Peyer's patch (tissue), 4 donors: ENCODE results near the gene VAMP4.

Experiments used
- CTCF ChIP-seq, 6 experiments: fragments of 450-650 bp in 4 of 6; fragments of 200-600 bp in 2 of 6; sonication (generic) in 1 of 6; IDR thresholded peaks; one replicate each; pipeline ENCODE4 v1.5.1; 2017 to 2019; ENCODE audit warnings: antibody characterized with exemption in 6 of 6, mild to moderate bottlenecking in 3 of 6, moderate library complexity in 1 of 6
- POLR2A ChIP-seq, 2 donors: fragments of 450-650 bp; IDR thresholded peaks; one replicate each; pipeline ENCODE4 v1.5.1; 2017; ENCODE audit warnings: antibody characterized with exemption in 2 of 2, mild to moderate bottlenecking in 2 of 2, moderate library complexity in 2 of 2

DNA sequence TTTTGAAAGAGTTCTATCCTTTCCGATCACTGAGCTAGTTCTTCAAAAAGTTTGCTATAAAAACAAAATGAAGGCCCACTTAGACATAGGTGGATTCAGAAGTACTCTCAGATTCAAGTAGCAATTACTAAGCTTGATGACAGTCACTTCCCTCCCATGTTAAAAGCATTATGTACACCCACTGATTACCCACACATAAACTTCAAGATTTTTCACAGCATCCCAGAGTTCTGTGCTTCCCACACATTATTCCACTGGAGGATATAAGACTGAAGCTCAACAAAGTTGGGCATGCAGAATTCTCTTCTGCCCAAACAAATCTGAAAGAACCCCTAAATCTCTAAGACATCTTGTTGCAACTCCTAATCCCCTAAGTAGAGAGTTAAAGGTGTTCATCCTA is 29.5 kb downstream of the VAMP4 start:
- TF ChIP-seq CTCF (IDR thresholded peaks at IDR 0.05): no peak
- no peak for TF ChIP-seq POLR2A (IDR thresholded peaks at IDR 0.05)
